Measurements from ENCODE around the gene RACK1. TPM values are rescaled to one million over a fixed set of nuclear protein-coding genes. Genes with fewer than 3 reads are reported as not detected.

RACK1 gene
- total RNA-seq, 1 donor from 2014 or later: 557 TPM

DNA sequence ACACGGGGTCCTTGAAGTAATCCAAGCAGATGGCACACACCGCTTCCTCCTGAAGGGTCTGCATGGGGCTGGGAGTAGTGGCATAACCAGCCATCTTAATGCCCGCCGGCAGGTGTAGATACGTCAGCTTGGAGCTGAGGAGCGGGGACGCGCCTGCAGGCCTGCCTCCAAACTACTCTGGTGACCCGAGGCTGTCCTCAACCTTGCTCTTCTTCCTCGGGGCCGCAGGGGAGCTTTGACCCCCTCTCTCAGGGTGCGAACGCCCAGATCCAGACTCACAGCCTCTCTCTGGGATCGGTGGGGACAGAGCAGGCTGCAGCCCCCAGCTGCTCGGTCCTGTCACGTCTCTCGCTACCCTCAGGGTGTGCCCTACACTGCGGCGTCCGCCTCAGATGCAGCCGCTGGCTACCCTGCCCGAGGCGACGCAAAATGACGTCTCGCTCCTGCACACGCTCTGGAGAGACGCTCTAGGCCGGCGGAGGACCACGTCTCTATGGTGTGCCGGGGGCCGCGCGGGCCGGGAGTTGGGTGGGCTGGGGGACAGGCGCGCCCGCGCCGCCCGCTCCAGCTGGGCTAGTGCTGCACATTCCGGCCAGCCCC is 17.1 kb upstream of the RACK1 start, which contains the start of gene TRIM52:
Gene TRIM52 (minus strand): TSS at position 424 of the 600 bp plus-strand sequence. CDS start 330 bp downstream, at position 94.
- intact Hi-C loops (cut with DNase I): loop anchor here (1.0 to 2.0 kb wide), 3 partner anchors 14 to 70 kb away; partner anchors contain the start of gene TRIM41
- peak; percentile 97 for DNase-seq (ENCODE audit: low spot score)

DNA sequence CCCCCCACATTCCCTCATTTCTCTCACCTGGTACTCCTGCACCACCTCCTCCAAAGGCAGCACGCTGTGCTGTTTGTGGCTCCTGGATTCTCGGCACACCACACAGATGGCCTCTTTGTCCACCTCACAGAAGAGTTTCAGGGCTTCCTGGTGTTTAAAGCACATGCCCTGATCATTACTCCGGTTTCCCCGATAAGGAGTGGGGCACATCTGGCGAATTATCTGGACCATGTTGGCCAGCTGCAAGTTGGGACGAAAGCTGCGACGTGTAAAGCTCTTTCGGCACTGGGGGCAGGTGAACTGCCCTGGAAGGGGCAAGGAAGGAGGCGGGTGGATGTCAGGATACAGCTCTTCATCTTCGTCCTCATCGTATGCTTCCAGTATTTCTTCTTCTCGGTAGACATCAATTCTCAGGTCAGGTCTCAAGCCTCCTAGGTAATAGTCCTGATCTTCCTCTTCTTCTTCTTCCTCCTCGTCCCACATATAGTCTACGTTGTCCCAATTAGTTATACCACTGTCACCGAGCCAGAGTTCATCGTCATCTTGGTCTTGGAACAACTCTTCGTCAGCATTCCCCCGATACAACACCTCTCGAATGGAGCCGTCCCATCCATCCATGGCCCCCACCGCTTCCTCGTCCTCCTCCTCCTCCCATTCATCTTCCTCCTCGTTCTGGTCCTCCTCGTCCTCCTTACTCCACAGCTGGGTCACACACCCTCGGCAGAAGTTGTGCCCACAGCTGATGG is 16.4 kb upstream of the RACK1 start:
- intact Hi-C loops (cut with DNase I): loop anchor here (2.0 kb wide), 2 partner anchors 13 to 69 kb away; no protein-coding TSS in a partner anchor
- no peak for DNase-seq (ENCODE audit: low spot score)

DNA sequence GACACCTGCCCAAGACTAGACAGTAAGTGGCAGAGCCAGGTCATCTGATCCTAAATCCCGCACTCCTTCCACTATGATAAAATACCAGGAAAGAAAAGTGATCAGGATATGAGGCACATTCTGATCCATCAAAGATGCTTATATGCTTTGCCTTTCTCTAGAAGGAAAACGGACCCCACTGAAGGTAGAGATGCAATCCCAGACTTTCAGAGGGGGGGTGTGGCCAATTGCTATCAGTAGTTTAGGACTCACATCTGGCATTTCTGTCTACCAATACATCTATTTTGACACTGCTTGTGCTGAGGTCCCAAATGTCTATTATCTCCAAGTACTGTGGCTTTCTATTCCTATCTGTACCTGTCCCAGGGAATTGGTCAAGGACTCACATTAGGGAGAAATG is 15.6 kb upstream of the RACK1 start:
- intact Hi-C loops (cut with DNase I): no loop called here
- DNase-seq (ENCODE audit: low spot score): no peak

DNA sequence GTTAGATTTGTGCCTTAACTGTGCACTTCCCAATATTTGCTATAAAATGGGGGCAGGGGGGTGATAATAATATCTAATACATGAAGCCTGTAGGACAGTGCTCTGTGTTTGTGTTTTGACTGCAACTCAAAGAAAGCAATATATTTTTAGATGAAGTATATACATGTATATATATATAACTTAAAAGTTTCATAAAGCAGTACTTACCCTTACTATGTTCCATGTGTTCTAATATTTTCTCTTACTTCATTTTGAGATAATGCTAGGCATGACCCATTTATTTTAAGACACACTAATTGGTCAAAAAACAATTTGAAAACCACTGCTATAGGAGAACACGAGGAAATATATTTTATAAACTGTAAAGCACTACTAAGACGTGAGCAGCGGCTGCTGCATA is 14.9 kb upstream of the RACK1 start:
- intact Hi-C loops (cut with DNase I): no loop called here

DNA sequence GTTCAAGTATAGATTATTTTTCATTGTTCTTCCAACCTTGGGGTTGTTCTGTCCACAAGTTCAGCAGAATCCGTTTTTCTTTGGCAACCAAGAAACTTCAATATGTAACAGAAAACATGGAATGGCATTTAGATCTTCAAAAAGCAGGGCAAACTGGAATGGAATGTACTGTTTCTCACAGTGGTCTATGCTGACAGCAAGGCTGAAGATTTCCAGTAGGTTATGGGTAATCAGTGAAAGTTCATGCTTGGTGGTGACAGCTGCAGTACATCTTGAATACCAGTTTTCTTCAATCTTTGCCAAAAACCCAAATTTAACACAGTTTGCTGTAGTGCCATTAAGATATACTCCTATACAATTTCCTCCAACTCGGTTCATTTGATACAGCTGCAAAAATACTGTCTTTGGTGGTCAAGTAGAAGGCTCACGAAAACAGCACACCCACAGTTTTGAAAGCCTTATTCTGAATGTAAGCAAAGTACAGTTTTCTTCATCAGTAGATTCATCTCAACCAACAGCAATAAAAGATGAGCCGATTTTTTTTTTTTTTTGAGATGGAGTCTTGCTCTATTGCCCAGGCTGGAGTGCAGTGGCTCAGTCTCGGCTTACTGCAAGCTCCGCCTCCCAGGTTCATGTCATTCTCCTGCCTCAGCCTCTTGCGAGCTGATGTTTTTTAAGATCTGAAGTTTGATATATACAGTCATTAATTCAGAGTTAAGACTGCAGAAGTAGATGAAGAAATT is 12.3 kb upstream of the RACK1 start:
- no peak for DNase-seq (ENCODE audit: low spot score)
- intact Hi-C loops (cut with DNase I): no loop called here

More for the DNA sequence above, 14.9 kb upstream of the RACK1 start:
- no peak for DNase-seq (ENCODE audit: low spot score)

DNA sequence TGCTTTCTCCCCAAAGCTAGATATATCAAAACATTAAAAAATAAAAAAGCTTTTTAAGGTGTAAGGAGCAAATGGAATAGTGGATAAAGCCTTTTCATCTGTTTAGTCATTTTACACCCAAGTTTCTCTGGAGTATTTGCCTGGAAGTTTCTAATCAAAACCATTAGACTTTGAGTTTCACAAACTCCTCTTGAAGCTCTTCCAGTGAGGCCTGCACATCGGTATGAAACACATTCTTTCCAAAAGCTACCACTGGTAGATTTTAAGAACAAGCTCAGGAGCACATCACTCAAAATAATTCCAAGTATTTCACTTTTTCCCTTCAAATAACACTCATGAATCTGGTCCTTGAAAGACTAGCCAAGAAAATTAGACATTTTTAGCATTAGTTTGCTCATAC is 11.6 kb upstream of the RACK1 start:
- DNase-seq (ENCODE audit: low spot score): no peak

DNA sequence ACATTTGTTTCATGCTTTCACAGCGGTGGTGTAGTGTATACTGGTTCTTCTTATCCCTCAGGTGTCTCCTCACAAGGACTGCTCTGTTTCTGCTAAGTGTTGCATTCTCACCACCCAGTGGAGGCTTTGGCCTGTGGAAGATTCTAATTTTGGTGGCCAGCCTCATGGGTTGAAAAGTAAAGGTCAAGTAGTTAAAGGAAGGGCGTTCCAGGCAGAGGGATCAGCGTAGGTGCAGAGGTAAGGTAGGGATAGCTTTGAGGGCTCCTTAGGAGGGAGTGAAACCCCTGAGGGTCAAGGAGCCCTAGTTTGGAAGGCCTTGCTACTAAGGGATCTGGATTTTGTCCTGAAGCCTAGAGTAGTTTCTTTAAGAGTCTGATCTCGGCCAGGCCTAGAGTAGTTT is 4.6 kb upstream of the RACK1 start:
- DNase-seq (ENCODE audit: low spot score): no peak
- intact Hi-C loops (cut with DNase I): loop anchor here (10.0 kb wide), 1 partner anchor 433 kb away; no protein-coding TSS in a partner anchor

More for the DNA sequence above, 11.6 kb upstream of the RACK1 start:
- intact Hi-C loops (cut with DNase I): no loop called here

DNA sequence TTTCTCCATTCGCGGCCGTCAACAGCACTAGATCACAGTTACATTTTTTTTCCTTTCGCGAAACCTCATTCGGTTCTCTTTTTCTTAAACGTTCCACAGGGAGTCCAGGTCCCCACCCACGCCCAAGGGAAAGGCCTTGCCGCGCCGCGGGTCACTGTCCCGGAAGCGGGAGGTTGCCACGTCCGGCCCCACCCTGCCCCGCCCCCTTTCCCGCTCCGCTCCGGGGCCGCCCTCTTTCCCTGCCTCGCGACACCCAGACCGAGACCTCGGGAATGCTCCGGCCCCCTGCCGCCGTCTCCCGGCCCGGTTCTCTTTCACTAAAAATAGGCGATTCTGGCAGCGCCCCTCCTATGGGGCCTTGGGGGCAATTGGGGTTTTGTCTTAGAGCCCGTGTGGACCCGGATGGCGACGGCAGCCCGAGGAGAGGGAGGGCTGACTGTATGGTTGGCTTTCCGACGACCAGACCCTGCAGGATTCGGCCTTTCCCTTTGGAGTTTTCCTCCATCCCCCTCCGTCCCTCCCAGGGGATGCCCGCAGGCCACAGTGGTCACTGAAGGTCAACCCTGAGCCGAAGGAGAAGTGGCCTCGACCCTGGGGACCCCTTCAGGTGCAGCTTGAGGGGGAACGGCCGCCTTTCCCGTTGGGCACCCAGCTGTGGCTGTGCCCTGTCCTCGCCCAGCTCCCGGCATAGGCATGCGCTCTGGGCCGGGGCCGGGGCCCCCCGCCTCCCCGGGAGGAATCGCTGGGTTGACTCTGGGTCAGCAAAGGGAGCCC is 2.8 kb upstream of the RACK1 start:
- intact Hi-C loops (cut with DNase I): loop anchor here (2.0 to 10.0 kb wide), 2 partner anchors 14 to 432 kb away; partner anchors contain the start of gene TRIM52
- peak; percentile 96 for DNase-seq (ENCODE audit: low spot score)

DNA sequence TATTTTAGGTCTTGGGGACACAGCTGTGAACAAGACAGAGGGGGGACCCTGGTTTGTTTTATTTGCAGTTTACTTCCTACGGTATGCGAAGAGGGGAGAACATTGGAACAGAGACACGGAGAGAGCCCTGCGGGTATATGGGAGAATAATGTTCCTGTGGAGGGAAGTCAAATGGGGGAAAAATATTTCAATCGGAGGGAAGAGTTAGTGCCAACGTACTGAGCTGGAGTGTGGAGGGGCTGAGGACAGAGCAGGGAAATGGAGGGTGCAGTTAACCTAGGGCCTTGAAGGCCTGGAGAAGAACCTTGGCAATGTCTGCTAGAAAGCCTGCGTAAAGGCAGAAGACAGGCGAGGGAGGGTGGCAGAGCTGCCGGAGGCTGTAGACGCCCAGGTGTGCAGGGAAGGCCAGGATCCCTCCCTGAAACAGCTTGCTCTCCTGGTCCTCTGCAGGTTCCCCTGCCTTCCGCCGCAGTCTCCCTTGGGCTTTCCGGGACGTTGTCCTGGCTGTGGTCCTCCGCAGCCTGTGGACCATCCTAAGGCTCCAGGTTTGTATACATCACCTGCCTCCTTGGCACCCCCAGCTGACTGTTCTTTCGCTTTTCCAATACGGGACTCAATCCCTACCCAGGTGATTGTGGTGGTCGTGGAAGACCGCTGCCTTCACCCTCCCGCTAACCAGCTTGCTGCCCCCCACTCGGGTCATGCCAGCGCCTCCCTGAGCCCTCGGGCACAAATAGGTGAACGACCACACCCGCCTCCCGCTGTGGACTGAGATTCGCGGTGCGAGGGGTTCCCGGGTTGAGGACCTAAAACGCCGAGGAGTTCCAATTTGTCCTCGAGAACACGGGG is 1.9 kb upstream of the RACK1 start:
- no peak for DNase-seq (ENCODE audit: low spot score)
- intact Hi-C loops (cut with DNase I): loop anchor here (2.0 to 10.0 kb wide), 2 partner anchors 15 to 431 kb away; partner anchors contain the start of gene TRIM52

DNA sequence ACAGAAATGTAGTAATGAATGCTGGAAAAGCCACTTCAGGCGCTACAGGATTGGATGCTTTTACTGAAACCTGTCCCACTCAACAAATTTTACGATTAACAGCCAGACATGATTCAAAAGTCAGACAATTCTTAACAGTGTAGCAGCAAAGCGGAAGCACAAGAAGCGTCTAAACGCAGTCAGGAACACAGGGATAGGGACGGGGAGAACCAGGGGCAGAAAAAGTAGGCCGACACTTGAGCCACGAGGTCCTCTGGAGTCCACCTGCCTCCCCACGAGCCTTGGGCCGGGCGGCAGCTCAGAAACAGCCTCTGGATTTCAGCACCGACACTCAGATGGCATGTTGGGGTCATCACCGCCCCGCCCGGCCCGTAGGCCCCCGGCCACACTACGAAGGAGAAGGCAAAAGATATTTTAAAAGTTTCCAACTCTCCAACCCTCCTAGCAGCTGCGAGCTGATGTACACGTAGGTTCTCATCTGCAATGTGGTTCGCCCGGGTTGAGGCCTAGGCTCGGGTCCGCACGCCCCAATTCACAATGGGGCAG is 615 bp downstream of the RACK1 start:
- intact Hi-C loops (cut with DNase I): loop anchor here (10.0 kb wide), 1 partner anchor 428 kb away; no protein-coding TSS in a partner anchor
- DNase-seq (ENCODE audit: low spot score): no peak

DNA sequence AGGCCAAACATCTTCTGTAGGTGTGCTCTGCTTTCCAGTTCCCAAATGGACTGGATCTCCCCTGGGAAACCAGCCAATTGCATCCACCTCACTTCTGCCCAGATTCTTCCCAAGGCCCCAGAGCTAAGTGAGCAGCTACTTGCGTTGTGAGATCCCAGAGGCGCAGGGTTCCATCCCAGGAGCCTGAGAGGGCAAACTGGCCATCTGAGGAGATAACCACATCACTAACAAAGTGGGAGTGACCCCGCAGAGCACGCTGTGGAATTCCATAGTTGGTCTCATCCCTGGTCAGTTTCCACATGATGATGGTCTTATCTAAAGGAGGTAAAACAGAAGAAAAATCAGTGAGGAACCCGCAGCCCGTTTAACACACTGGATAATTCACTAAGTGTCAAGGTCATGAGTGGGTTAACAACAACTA is 1.7 kb downstream of the RACK1 start:
- no peak for DNase-seq (ENCODE audit: low spot score)
- intact Hi-C loops (cut with DNase I): loop anchor here (10.0 kb wide), 1 partner anchor 427 kb away; no protein-coding TSS in a partner anchor

DNA sequence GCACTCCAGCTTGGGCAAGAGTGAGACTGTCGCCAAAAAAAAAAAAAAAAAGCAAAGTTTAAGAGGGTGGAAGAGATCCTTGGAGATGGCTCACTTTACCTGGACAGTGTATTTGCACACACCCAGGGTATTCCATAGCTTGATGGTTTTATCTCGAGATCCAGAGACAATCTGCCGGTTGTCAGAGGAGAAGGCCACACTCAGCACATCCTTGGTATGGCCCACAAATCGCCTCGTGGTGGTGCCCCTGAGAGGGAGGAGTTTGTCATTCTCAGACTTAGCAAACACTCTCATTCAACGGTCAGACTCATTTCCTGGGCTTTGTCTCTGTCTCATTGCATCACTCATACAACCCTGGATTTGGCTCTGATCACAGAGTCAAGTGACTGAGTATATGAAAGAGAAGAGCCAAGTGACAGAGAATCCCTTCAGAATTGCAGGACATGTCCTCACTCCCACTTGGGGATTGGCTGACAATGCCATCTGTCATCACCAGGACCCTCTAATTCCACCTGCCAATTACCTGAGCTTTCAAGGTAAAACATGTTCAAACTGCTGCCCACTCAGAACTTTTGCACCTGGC is 2.2 kb downstream of the RACK1 start:
- intact Hi-C loops (cut with DNase I): loop anchor here (10.0 kb wide), 1 partner anchor 427 kb away; no protein-coding TSS in a partner anchor
- DNase-seq (ENCODE audit: low spot score): no peak

DNA sequence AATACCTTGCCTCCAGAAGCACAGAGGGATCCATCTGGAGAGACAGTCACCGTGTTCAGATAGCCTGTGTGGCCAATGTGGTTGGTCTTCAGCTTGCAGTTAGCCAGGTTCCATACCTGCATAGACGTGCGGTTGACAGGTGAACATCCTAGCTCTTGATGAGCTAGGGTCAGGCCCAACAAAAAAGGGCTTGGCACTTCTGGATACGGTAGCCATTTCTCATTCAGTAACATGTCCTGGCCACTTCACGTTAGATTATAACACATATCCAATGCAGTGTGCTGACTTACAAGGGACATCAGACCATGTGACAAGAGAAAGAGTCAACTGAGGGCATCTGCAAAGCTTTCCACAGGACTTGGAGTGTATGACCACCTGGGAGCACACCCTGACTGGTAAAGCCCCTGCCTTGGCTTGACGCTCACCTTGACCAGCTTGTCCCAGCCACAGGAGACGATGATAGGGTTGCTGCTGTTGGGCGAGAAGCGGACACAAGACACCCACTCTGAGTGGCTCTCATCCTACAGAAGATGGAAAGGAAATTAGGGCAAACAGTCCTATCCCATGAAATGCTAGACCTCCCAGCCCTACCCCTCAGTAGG is 4.5 kb downstream of the RACK1 start:
- DNase-seq (ENCODE audit: low spot score): no peak
- intact Hi-C loops (cut with DNase I): no loop called here

DNA sequence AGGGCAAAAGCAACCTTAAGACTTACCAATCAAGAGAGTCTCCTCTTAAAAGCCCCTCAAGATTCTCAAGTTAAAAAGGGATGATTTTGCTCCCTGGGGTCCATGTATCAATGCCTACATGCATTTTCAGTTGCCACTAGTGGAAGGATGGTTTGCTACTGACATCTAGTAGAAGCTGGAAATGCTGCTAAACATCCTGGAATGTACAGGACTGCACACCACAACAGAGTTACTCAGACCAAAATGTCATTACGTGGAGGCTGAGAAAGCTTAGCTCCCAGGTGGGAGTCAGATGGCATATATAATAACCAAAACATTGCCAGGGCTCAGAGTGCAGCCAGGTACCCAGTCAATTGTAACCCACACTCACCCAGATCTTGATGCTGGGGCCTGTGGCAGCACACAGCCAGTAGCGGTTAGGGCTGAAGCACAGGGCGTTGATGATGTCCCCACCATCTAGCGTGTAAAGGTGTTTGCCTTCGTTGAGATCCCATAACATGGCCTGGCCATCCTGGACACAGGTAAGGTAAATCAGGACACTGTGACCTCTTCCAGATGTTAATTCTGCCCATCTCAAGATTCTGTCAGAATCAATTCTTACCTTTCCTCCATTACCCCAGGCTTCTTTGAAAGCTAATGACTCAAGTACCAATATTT is 5.8 kb downstream of the RACK1 start:
- intact Hi-C loops (cut with DNase I): no loop called here
- DNase-seq (ENCODE audit: low spot score): no peak

DNA sequence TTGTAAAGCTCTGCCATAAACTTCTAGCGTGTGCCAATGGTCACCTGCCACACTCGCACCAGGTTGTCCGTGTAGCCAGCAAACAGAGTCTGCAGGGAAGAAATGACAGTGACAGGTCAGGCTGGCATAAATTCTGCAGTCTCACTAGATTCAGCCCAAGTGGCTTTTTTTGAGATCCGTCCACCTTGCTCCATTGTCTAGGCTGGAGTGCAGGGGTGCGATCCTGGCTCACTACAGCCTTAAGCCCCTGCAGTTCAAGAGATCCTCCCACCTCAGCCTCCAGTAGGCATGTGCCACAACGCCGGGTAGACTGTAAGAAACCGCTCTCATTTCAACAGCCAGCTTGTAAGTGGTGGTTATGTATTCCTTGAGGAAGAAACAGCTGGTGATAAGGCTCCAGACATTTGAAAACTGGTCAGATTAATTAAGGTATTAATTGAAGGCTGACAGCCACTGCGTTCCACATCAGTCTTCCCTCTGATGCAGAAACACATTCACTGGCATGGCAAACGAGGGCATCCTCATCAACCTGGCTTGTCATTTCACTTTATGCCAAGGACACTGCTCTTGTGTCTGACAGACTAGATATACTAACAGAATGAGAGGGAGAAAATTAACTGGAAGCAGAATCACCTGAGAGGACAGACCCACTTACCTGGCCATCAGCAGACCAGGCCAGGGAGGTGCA is 6.6 kb downstream of the RACK1 start:
- no peak for DNase-seq (ENCODE audit: low spot score)
- intact Hi-C loops (cut with DNase I): no loop called here

DNA sequence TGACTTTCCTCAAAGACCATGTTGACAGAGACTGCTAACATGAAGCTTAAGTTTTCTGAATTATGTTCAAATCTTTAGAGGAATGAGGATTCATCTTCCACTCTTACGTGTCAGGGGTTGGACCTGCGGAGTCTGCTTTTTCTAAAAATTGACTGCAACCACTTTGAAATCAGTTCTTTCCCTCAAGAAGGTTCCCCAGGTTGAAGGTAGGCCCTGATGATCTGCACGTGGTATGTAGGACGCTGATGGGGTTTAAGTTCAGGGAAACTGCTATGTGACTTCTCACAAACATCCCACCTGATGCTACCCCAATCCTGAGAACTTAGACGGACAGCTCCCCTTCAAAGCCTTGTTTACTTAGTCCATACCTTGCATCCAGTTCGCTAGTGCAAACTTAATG is 7.2 kb downstream of the RACK1 start:
- intact Hi-C loops (cut with DNase I): no loop called here
- DNase-seq (ENCODE audit: low spot score): no peak

All from cardiac septum (tissue), 1 donor.